Tibial artery (tissue), 4 donors: ENCODE results near the gene TTC16.

Experiments used
- DNase-seq, 2 donors: peaks; one replicate each; pipeline ENCODE4 v3.0.0-alpha.2; 2019
- H3K27ac ChIP-seq, 2 donors: fragments of 200-600 bp; sonication (generic) in 1 of 2; 1 replicate in 1 of 2; 2 replicates in 1 of 2; pipeline ENCODE4 v1.5.1; 2018 to 2019; ENCODE audit warnings: mild to moderate bottlenecking in 1 of 2
- H3K27me3 ChIP-seq, 2 donors: fragments of 200-600 bp; sonication (generic) in 1 of 2; one replicate each; pipeline versions ENCODE4 v1.5.1 to v1.6.0; 2016 to 2019
- H3K36me3 ChIP-seq, 3 donors: fragments of 200-600 bp; sonication (generic) in 2 of 3; one replicate each; pipeline ENCODE4 v1.5.1; 2016 to 2019; ENCODE audit warnings: mild to moderate bottlenecking in 2 of 3
- H3K4me1 ChIP-seq, 4 donors: fragments of 200-600 bp; sonication (generic) in 2 of 4; 1 replicate in 3 of 4; 2 replicates in 1 of 4; pipeline ENCODE4 v1.5.1; 2016 to 2019
- H3K4me3 ChIP-seq, 2 donors: fragments of 200-600 bp; sonication (generic) in 1 of 2; 1 replicate in 1 of 2; 2 replicates in 1 of 2; pipeline ENCODE4 v1.5.1; 2018 to 2019; ENCODE audit warnings: mild to moderate bottlenecking in 2 of 2
- H3K9me3 ChIP-seq, 3 donors: fragments of 200-600 bp; sonication (generic) in 1 of 3; one replicate each; pipeline ENCODE4 v1.5.1; 2016 to 2019
- intact Hi-C: fragments of 100-400 bp; cut with DNase I; formaldehyde crosslinking; loops from one replicate; pipeline ENCODE4 v1.15.0; 2023; ENCODE audit warnings: low total_unique reads
- TF ChIP-seq, protein P1 (sequence below), 2 experiments: fragments of 200-600 bp in 1 of 2; fragments of 450-650 bp in 1 of 2; IDR thresholded peaks; one replicate each; pipeline ENCODE4 v1.5.1; 2017 to 2019; ENCODE audit warnings: antibody characterized with exemption in 2 of 2, mild to moderate bottlenecking in 1 of 2, moderate library complexity in 1 of 2

The TTC16 gene

DNA sequence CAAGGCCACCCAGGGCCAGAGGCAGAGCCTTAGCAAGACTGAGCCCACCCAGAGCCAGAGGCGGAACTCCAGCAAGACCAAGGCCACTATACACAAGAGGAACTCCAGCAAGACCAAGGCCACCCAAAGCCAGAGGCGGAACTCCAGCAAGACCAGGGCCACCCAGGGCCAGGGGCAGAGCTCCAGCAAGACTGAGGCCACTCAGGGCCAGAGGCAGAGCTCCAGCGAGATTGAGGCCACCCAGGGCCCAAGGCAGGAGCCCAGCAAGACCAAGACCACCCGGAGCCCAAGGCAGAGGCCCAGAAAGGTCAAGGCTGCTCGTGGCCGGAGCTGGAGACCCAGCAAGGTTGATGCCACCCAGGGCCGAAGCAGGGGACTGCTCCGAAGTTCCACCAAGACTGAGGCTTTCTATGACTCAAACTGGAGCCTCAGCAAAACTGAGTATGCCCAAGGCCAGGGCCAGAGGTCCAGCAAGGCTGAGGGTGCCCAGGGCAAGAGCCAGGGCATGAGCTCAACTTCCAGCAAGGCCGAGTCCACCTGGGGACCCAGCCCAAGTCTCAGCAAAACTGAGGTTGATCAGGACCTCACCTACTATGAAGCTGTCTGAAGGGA, 15.0 kb downstream of the TTC16 start:
- Histone ChIP-seq H3K36me3 (peaks cover 0 to 27% (median 21%) of the 10 kb centered on the region in 3 donors), H3K4me1 (peaks cover 0 to 13% (median 7%) of the 10 kb centered on the region in 4 donors), H3K9me3 (no peaks in the 10 kb centered on the region), H3K4me3 (no peak overlapping the region), H3K27me3 (no peaks in the 10 kb centered on the region), H3K27ac (no peak overlapping the region)
- TF ChIP-seq, protein P1, sequence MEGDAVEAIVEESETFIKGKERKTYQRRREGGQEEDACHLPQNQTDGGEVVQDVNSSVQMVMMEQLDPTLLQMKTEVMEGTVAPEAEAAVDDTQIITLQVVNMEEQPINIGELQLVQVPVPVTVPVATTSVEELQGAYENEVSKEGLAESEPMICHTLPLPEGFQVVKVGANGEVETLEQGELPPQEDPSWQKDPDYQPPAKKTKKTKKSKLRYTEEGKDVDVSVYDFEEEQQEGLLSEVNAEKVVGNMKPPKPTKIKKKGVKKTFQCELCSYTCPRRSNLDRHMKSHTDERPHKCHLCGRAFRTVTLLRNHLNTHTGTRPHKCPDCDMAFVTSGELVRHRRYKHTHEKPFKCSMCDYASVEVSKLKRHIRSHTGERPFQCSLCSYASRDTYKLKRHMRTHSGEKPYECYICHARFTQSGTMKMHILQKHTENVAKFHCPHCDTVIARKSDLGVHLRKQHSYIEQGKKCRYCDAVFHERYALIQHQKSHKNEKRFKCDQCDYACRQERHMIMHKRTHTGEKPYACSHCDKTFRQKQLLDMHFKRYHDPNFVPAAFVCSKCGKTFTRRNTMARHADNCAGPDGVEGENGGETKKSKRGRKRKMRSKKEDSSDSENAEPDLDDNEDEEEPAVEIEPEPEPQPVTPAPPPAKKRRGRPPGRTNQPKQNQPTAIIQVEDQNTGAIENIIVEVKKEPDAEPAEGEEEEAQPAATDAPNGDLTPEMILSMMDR (IDR thresholded peaks at IDR 0.05): no peak
- intact Hi-C loops: no loop called here
- DNase-seq: no peak

DNA sequence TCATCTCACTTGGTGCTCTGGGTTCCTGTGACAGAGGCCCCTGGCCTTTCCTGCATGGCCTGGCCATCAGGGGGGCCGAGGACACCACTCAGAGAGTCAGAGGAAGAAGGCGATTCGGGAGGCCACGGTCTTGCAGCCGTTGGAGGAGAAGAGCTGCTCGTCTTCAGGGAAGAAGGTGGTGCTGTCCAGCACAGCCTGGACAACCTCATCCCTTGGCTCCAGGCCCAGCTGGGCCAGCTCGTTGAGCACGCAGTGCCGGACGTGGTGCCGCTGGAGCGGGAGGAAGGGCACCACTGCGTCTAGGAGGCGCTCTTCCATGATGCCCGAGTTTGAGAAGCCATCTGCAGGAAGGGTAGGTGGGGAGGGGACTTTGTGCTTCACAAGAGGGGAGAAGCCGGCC, 16.1 kb downstream of the TTC16 start:
- DNase-seq: no peak
- Histone ChIP-seq H3K4me3 (no peak overlapping the region), H3K27me3 (no peaks in the 10 kb centered on the region), H3K4me1 (peaks cover 0 to 13% (median 7%) of the 10 kb centered on the region in 4 donors), H3K9me3 (no peaks in the 10 kb centered on the region), H3K36me3 (peaks cover 0 to 27% (median 21%) of the 10 kb centered on the region in 3 donors), H3K27ac (no peak overlapping the region)
- intact Hi-C loops: loop anchor here (2.0 kb wide), 1 partner anchor 141 kb away; no protein-coding TSS in a partner anchor
- TF ChIP-seq, protein P1 (IDR thresholded peaks at IDR 0.05): no peak

DNA sequence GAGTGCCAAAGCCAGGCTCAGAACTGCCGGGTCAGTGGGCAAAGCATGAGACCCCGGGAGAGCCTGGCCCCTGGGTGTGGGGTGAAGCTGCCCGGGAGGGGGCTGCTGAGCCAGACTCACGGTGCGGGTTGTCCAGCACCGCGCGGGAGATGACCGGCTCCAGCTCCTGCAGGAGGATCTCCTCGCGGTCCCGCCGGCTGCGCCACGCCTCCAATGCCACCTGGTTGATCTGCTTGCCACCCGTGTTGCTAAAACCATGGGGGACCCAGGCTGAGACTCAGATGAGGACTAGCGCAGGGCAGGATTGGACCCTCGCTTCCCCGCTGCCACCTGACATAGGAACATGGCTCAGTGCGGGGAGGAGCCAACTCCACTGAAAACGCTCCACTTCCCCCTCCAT, 16.6 kb downstream of the TTC16 start:
- H3K36me3 ChIP-seq: peaks cover 0 to 27% (median 21%) of the 10 kb centered on the region in 3 donors
- H3K4me1 ChIP-seq: peaks cover 0 to 13% (median 7%) of the 10 kb centered on the region in 4 donors
- intact Hi-C loops: loop anchor here (2.0 kb wide), 1 partner anchor 142 kb away; no protein-coding TSS in a partner anchor
- no peak for DNase-seq
- no peaks in the 10 kb centered on the region for H3K27me3 ChIP-seq
- TF ChIP-seq, protein P1 (IDR thresholded peaks at IDR 0.05): no peak
- H3K4me3 ChIP-seq: no peak overlapping the region
- H3K27ac ChIP-seq: no peak overlapping the region
- no peaks in the 10 kb centered on the region for H3K9me3 ChIP-seq

DNA sequence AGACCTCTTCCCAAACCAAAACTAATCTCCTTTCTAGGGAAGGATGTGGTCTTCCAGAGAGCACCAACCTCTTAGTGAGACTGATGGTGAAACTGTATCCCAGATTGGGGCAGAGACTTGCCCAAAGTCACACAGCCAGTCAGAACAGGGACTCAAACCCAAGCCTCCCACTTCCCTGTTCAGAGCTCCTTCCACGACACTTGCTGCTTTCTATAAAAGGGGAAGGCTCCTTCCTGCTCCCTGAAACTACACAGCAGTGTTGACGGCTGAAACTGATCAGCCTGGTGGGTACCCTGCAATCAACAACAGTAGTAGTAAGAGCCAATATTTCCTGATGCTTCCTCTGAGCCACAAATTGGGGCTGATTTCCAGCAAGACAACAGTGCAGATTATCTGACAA, 17.7 kb downstream of the TTC16 start:
- Histone ChIP-seq H3K27ac (peak overlapping the region in 1 of 2 donors; percentile 93), H3K4me3 (no peak overlapping the region), H3K9me3 (no peaks in the 10 kb centered on the region), H3K4me1 (peaks cover 0 to 13% (median 7%) of the 10 kb centered on the region in 4 donors), H3K27me3 (no peaks in the 10 kb centered on the region), H3K36me3 (peaks cover 0 to 27% (median 21%) of the 10 kb centered on the region in 3 donors)
- TF ChIP-seq, protein P1 (IDR thresholded peaks at IDR 0.05): no peak
- no peak for DNase-seq
- intact Hi-C loops: loop anchor here (2.0 kb wide), 2 partner anchors 51 to 143 kb away; no protein-coding TSS in a partner anchor

DNA sequence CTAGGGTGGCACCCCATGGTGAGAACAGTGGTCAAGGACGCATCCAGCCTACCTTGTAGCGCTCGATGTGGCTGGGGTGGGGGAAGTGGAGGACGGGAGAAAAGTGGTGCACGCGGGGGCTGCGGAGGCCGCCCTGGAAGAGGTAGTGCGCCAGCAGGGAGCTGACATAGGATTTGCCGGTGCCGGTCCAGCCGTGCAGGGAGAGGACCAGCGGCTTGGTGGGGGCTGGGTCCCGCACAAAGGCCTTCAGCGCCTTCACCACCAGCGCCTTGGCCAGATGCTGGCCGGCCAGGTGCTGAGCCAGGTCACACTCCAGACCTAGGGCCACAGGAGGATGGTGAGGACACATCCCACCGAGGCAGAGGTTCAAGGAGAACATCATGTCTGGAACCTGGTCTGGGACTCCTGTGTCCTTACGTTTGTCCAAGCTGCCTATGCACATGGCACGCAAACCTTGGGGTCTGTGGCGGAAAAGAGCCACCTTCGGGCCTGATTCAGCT, 18.4 kb downstream of the TTC16 start:
- peak overlapping the region; percentile 69 to 75 for H3K4me3 ChIP-seq
- peak overlapping the region; percentile 93 for H3K27ac ChIP-seq
- H3K36me3 ChIP-seq: peaks cover 0 to 27% (median 21%) of the 10 kb centered on the region in 3 donors
- H3K27me3 ChIP-seq: no peaks in the 10 kb centered on the region
- peaks cover 0 to 13% (median 7%) of the 10 kb centered on the region in 4 donors for H3K4me1 ChIP-seq
- TF ChIP-seq, protein P1 (IDR thresholded peaks at IDR 0.05): no peak
- intact Hi-C loops: loop anchor here (2.0 kb wide), 1 partner anchor 51 kb away; no protein-coding TSS in a partner anchor
- no peak for DNase-seq
- H3K9me3 ChIP-seq: no peaks in the 10 kb centered on the region
